HFF-Myc (cell line): ENCODE measurements around the gene EDARADD.

Experiments
- DNase-seq: peaks from one replicate; pipeline ENCODE4 v3.0.0-alpha.2; 2011; ENCODE audit warnings: low read depth; ENCODE audit errors: extremely low read depth
- H3K4me3 ChIP-seq: replicated peaks from 2 replicates; pipeline ENCODE4 v1.5.1; 2011; ENCODE audit warnings: low read depth, mild to moderate bottlenecking, control low read depth, low read length
- CTCF ChIP-seq: IDR thresholded peaks from 2 replicates; pipeline ENCODE4 v1.5.1; 2012; ENCODE audit warnings: mild to moderate bottlenecking, low read depth, low read length, control low read depth; ENCODE audit errors: missing control alignments

EDARADD gene

DNA sequence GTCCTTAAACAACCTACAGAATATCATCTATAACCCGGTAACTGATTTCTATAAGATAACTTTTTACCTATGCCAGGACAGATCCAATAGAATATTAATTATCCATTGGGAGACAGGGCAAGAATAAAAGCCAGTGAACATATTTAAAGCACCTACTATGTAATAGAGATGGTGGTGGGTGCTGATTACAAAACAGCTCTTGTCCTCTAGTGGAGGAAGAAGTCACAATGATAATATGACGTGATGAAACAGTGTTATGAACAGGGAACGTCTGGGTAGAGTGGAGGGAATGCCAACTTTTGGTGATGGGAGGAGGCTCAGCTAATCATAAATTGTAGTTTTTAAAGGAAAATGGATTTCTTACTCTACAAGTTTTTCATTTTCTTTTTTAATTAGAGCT is 132.0 kb downstream of the EDARADD start:
- TF ChIP-seq CTCF, result no peak
- DNase-seq, result no peak
- no peak overlapping the region for H3K4me3 ChIP-seq

GRCh38 chr1:236530286-236530685 is 136.2 kb downstream of the EDARADD start:
- no peak for TF ChIP-seq CTCF
- DNase-seq, result no peak
- no peak overlapping the region for H3K4me3 ChIP-seq

DNA sequence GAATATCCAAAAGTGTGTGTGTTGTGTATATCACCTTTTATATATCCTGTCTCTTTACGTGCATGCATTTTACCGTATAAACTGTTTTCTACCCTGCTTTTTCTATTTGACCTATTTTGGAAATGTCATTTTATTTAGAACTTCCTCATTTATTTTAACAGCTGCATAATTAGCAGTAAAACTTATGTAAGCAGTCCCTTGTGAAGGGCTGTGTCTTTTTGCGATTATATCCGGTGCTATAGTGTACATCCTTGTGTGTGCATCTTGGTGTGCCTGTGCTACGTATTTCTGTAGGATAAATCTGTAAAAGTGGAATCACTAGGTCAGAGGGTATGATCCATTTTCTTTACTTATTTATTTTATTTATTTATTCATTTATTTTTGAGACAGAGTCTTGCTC is 136.9 kb downstream of the EDARADD start:
- TF ChIP-seq CTCF, result no peak
- no peak for DNase-seq
- H3K4me3 ChIP-seq, result no peak overlapping the region

DNA sequence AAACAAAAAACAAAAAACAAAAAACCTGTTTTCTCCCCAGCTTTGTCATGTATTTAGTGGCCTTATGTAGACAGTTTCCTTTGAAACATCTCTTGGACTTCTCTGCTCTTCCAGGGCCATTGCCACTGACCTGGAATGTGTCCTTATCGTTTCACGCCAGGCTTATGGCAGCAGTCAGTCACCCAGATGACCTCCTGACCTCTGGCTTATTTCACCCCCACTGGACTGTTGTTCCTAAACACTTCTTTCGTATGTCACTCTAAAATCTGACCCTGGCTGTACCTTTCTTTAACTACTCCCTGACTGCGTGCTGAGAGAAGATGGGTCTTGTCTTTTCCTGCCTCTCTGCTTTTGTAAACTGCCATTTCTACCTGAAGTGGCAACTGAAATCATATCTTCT is 138.8 kb downstream of the EDARADD start:
- no peak overlapping the region for H3K4me3 ChIP-seq
- no peak for TF ChIP-seq CTCF
- DNase-seq, result no peak

DNA sequence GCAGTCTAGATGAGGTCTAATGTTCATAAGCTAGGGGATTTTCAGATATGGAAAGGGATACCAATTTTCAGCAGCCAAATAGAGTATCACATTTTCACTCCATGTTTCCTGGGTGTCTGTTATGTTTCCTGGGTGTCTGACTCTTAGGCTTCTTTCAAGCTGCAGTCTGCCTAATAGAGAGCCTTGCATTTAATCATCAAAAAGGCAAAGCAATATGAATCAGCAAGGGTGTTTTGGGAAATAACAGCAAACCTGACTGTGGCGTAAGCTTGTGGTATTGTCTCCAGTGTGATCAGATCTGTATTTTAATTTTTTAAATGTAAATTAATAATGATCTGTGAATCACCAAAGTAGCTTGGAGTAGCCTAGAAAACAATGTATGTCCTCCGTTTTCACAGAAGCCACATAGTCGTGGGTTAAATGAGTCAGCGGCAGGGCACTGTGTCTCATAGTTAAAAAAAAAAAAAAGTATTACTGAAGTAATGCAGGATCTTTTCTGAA is 140.1 kb downstream of the EDARADD start:
- DNase-seq, result no peak

More for the DNA sequence above, 140.1 kb downstream of the EDARADD start:
- H3K4me3 ChIP-seq, result no peak overlapping the region
- no peak for TF ChIP-seq CTCF
